ENCODE data around the gene CDC42BPA. TPM values are rescaled to one million over a fixed set of nuclear protein-coding genes. Genes with fewer than 3 reads are reported as not detected.

CDC42BPA gene
- polyA plus RNA-seq, 2 of the 4 experiments (the other 2 are of a cell fraction), result 11.4 to 28.4 TPM

GRCh38 chr1:226943927-226944326 lies 374.4 kb downstream of the CDC42BPA start (continued):
- TF ChIP-seq ATOH8 (CRISPR knock-in tag; IDR thresholded peaks at IDR 0.05; ENCODE audit: low read depth) (no peak), NR3C1 (IDR thresholded peaks at IDR 0.05) (no peak), HMGXB4 (CRISPR knock-in tag; IDR thresholded peaks at IDR 0.05; ENCODE audit: borderline replicate concordance) (no peak), ESRRA (IDR thresholded peaks at IDR 0.05; ENCODE audit: borderline replicate concordance, low read length) (no peak), PHF8 (IDR thresholded peaks at IDR 0.05; ENCODE audit: borderline replicate concordance, low read depth) (no peak)
- TF ChIP-seq, protein P1, sequence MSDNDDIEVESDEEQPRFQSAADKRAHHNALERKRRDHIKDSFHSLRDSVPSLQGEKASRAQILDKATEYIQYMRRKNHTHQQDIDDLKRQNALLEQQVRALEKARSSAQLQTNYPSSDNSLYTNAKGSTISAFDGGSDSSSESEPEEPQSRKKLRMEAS (IDR thresholded peaks at IDR 0.05), result no peak
- TF ChIP-seq, protein P2, sequence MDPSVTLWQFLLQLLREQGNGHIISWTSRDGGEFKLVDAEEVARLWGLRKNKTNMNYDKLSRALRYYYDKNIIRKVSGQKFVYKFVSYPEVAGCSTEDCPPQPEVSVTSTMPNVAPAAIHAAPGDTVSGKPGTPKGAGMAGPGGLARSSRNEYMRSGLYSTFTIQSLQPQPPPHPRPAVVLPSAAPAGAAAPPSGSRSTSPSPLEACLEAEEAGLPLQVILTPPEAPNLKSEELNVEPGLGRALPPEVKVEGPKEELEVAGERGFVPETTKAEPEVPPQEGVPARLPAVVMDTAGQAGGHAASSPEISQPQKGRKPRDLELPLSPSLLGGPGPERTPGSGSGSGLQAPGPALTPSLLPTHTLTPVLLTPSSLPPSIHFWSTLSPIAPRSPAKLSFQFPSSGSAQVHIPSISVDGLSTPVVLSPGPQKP (IDR thresholded peaks at IDR 0.05; ENCODE audit: low read depth, low read length), result no peak

DNA sequence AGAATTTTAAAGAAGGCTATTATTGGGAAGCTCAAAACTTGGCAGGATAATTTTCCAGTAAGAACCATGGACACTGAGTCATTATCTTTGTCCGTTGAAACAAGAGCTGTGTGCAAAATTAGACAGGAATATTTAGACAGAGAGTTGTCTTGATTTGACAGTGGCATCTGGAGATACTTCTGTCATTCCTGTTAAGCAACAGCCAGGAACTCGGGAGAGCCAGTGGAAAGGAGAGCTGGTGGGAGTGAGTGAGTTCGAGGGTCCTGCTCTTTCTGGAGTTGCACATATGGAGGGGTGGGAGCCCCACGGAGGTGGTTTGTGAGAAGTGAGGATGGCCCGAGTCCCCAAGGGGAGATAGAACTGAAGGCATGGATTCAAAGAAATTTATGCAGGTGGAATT lies 375.1 kb downstream of the CDC42BPA start:
- no peak for TF ChIP-seq RAD21 (conservative IDR thresholded peaks at IDR 0.05 in 1 of 2, IDR thresholded peaks at IDR 0.05 in 1 of 2)
- TF ChIP-seq HDAC2 (IDR thresholded peaks at IDR 0.05), result no peak
- no peak for TF ChIP-seq BHLHE40 (IDR thresholded peaks at IDR 0.05; ENCODE audit: low read depth, low read length)
- TF ChIP-seq PHF8 (IDR thresholded peaks at IDR 0.05; ENCODE audit: borderline replicate concordance, low read depth), result no peak
- no peak for TF ChIP-seq RCOR1 (IDR thresholded peaks at IDR 0.05; ENCODE audit: low read depth, low read length)
- no peak for TF ChIP-seq EP300 (IDR thresholded peaks at IDR 0.05)
- TF ChIP-seq, protein P1 (IDR thresholded peaks at IDR 0.05), result no peak
- no peak for TF ChIP-seq FOXS1 (CRISPR knock-in tag; IDR thresholded peaks at IDR 0.05)
- TF ChIP-seq, protein P3, sequence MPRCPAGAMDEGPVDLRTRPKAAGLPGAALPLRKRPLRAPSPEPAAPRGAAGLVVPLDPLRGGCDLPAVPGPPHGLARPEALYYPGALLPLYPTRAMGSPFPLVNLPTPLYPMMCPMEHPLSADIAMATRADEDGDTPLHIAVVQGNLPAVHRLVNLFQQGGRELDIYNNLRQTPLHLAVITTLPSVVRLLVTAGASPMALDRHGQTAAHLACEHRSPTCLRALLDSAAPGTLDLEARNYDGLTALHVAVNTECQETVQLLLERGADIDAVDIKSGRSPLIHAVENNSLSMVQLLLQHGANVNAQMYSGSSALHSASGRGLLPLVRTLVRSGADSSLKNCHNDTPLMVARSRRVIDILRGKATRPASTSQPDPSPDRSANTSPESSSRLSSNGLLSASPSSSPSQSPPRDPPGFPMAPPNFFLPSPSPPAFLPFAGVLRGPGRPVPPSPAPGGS (IDR thresholded peaks at IDR 0.05), result no peak
- no peak for TF ChIP-seq HMGXB4 (CRISPR knock-in tag; IDR thresholded peaks at IDR 0.05; ENCODE audit: borderline replicate concordance)
- no peak for TF ChIP-seq HEYL (CRISPR knock-in tag; IDR thresholded peaks at IDR 0.05)
- TF ChIP-seq, protein P4, sequence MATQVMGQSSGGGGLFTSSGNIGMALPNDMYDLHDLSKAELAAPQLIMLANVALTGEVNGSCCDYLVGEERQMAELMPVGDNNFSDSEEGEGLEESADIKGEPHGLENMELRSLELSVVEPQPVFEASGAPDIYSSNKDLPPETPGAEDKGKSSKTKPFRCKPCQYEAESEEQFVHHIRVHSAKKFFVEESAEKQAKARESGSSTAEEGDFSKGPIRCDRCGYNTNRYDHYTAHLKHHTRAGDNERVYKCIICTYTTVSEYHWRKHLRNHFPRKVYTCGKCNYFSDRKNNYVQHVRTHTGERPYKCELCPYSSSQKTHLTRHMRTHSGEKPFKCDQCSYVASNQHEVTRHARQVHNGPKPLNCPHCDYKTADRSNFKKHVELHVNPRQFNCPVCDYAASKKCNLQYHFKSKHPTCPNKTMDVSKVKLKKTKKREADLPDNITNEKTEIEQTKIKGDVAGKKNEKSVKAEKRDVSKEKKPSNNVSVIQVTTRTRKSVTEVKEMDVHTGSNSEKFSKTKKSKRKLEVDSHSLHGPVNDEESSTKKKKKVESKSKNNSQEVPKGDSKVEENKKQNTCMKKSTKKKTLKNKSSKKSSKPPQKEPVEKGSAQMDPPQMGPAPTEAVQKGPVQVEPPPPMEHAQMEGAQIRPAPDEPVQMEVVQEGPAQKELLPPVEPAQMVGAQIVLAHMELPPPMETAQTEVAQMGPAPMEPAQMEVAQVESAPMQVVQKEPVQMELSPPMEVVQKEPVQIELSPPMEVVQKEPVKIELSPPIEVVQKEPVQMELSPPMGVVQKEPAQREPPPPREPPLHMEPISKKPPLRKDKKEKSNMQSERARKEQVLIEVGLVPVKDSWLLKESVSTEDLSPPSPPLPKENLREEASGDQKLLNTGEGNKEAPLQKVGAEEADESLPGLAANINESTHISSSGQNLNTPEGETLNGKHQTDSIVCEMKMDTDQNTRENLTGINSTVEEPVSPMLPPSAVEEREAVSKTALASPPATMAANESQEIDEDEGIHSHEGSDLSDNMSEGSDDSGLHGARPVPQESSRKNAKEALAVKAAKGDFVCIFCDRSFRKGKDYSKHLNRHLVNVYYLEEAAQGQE (IDR thresholded peaks at IDR 0.05), result no peak
- TF ChIP-seq KDM5A (IDR thresholded peaks at IDR 0.05), result no peak
- TF ChIP-seq SMC3 (IDR thresholded peaks at IDR 0.05), result no peak
- TF ChIP-seq, protein P2 (IDR thresholded peaks at IDR 0.05; ENCODE audit: low read depth, low read length), result no peak
- no peak for TF ChIP-seq HOXA7 (CRISPR knock-in tag; IDR thresholded peaks at IDR 0.05)
- no peak for TF ChIP-seq CBX2 (IDR thresholded peaks at IDR 0.05; ENCODE audit: borderline replicate concordance, low read depth)
- TF ChIP-seq KDM1A (IDR thresholded peaks at IDR 0.05; ENCODE audit: low read depth), result no peak
- CTCF ChIA-PET, result interaction anchor here (1.3 kb wide), 1 partner anchor 36 kb away, joined by 3 read pairs; no protein-coding TSS in a partner anchor
- POLR2A ChIA-PET, result no interaction called here
- no peak for DNase-seq (ENCODE audit: low read depth in 1 of 2, low spot score in 1 of 2)
- no peak for ATAC-seq
- Histone ChIP-seq H3K4me3 (no peak overlapping the region), H3K4me2 (no peak overlapping the region), H3K27ac (no peak overlapping the region), H3K9me3 (no peaks in the 10 kb centered on the region), H3K4me1 (peaks cover 21% of the 10 kb centered on the region)
- 55% methylated on average over 5 of the region's 5 CpGs for WGBS (ENCODE audit: missing lambda C conversion rate)
- no peak for FAIRE-seq
